H1 (cell line): ENCODE data around the gene ALOX5AP. TPM values are rescaled to one million over a fixed set of nuclear protein-coding genes. Genes with fewer than 3 reads are reported as not detected.

Source experiments
- RNF2 ChIP-seq: fragments of 200-900, 300-1000 bp; sonication (generic); IDR thresholded peaks from 2 replicates; pipeline ENCODE4 v1.7.1; 2016; ENCODE audit warnings: borderline replicate concordance, low read depth, mild to moderate bottlenecking, antibody characterized with exemption, low read length; ENCODE audit not compliant: poor library complexity, severe bottlenecking; ENCODE audit errors: missing control alignments
- SP2 ChIP-seq: IDR thresholded peaks from 2 replicates; pipeline ENCODE4 v1.6.1; 2012; ENCODE audit warnings: mild to moderate bottlenecking, low read length, inconsistent platforms
- TAF1 ChIP-seq: IDR thresholded peaks from 2 replicates; pipeline ENCODE4 v1.6.1; 2011; ENCODE audit warnings: mild to moderate bottlenecking, low read depth, low read length
- TCF12 ChIP-seq: IDR thresholded peaks from 2 replicates; pipeline ENCODE4 v1.6.1; 2011; ENCODE audit warnings: low read depth, mild to moderate bottlenecking, low read length
- polyA plus RNA-seq, 7 experiments: library from polyadenylated mRNA; depleted of rRNA in 3 of 7; stranded (reverse) in 5 of 7; unstranded in 2 of 7; fragments of >200 nt in 5 of 7; fragments of 200-250 nt in 2 of 7; gene quantifications; 1 replicate in 5 of 7; 2 replicates in 1 of 7; 4 replicates in 1 of 7; pipeline versions ENCODE4 v1.2.1 to v1.2.3, GENCODE V29; 2011 to 2013; ENCODE audit warnings: missing spikeins in 2 of 7, mixed read lengths in 2 of 7
- total RNA-seq: library from RNA; stranded (reverse); fragmentation: NEBNext Ultra II Directional; extraction: Animal tissue kit (Norgen Biotek cat#: 25700); gene quantifications from 2 replicates; pipeline ENCODE4 v1.2.1, GENCODE V29; 2021

ALOX5AP gene
- total and polyA plus RNA-seq, 2 of the 8 experiments (the other 6 are each of a cell fraction or from before 2014, with no cell fraction given): not detected

- TF ChIP-seq TAF1: no peak
- no peak for TF ChIP-seq RNF2
- TF ChIP-seq SP2: no peak
- no peak for TF ChIP-seq TCF12
- TF ChIP-seq, all 59 proteins: peak for 0
Measured at GRCh38 chr13:30705680-30706079, 29.7 kb upstream of the ALOX5AP start (continued).
